Activated CD8-positive, alpha-beta memory T cell treated with anti-CD3 and anti-CD28 coated beads for 1 hour (primary cell): ENCODE measurements around the gene RTF1.

ENCODE experiments used
- DNase-seq, 2 donors: peaks; one replicate each; pipeline ENCODE4 v3.0.0-alpha.2; 2020; ENCODE audit warnings: low read depth in 1 of 2; ENCODE audit errors: extremely low read depth in 1 of 2

The RTF1 gene

GRCh38 chr15:41484937-41485625, 68.2 kb downstream of the RTF1 start:
- DNase-seq = no peak

- no peak for DNase-seq
Measured at GRCh38 chr15:41486286-41486685, 69.4 kb downstream of the RTF1 start.

- no peak for DNase-seq
Measured at GRCh38 chr15:41487381-41487780, 70.5 kb downstream of the RTF1 start.

- no peak for DNase-seq
Measured at GRCh38 chr15:41487802-41488201, 70.9 kb downstream of the RTF1 start.

GRCh38 chr15:41489641-41490040, 72.7 kb downstream of the RTF1 start:
- no peak for DNase-seq

- no peak for DNase-seq
Measured at GRCh38 chr15:41490355-41490754, 73.5 kb downstream of the RTF1 start.

- DNase-seq = no peak
Measured at GRCh38 chr15:41491889-41492288, 75.0 kb downstream of the RTF1 start.

GRCh38 chr15:41492597-41493204, 75.8 kb downstream of the RTF1 start:
- no peak for DNase-seq

- peak; percentile 48 to 71 for DNase-seq
Measured at GRCh38 chr15:41493205-41493901, 76.5 kb downstream of the RTF1 start, which contains the start of gene ITPKA. ITPKA (plus strand) TSS chr15:41493874; CDS start chr15:41493928, 54 bp downstream.

GRCh38 chr15:41493902-41494189, 77.0 kb downstream of the RTF1 start:
- no peak for DNase-seq

- no peak for DNase-seq
Measured at GRCh38 chr15:41494190-41494921, 77.5 kb downstream of the RTF1 start.

- no peak for DNase-seq
Measured at GRCh38 chr15:41494922-41495735, 78.2 kb downstream of the RTF1 start.

- DNase-seq = no peak
Measured at GRCh38 chr15:41495736-41496599, 79.1 kb downstream of the RTF1 start.

GRCh38 chr15:41498657-41499056, 81.8 kb downstream of the RTF1 start:
- no peak for DNase-seq

- DNase-seq = no peak
Measured at GRCh38 chr15:41499109-41499851, 82.4 kb downstream of the RTF1 start.

- DNase-seq = no peak
Measured at GRCh38 chr15:41501191-41501917, 84.5 kb downstream of the RTF1 start.

- DNase-seq = no peak
Measured at GRCh38 chr15:41501931-41502794, 85.3 kb downstream of the RTF1 start.
